Activated naive CD4-positive, alpha-beta T cell treated with anti-CD3 and anti-CD28 coated beads, Interleukin-2, amount 50 U/mL, for 16 hours (primary cell): ENCODE data around the gene DNMBP.
"Not testable (repeated sequence)": the region's sequence is repeated elsewhere in the genome, so short reads cannot be mapped to it uniquely, and the experiment has no call there.

ENCODE experiments used
- DNase-seq: peaks from one replicate; pipeline ENCODE4 v3.0.0-alpha.2; 2020

DNMBP gene

GRCh38 chr10:100013621-100014020 lies 3.9 kb upstream of the DNMBP start:
- DNase-seq, result no peak

GRCh38 chr10:100011906-100012305 lies 2.2 kb upstream of the DNMBP start:
- not testable (repeated sequence) for DNase-seq

GRCh38 chr10:100009283-100009792 lies 409 bp downstream of the DNMBP start:
- peak; percentile 10 for DNase-seq

GRCh38 chr10:100008708-100009282 lies 952 bp downstream of the DNMBP start:
- DNase-seq, result no peak

- DNase-seq, result no peak
Measured at GRCh38 chr10:100008142-100008522, 1.6 kb downstream of the DNMBP start.

- no peak for DNase-seq
Measured at GRCh38 chr10:100007231-100008141, 2.3 kb downstream of the DNMBP start.

GRCh38 chr10:100006243-100006886 lies 3.4 kb downstream of the DNMBP start:
- no peak for DNase-seq

- DNase-seq, result no peak
Measured at GRCh38 chr10:100004805-100005510, 4.8 kb downstream of the DNMBP start.

GRCh38 chr10:100000109-100000644 lies 9.6 kb downstream of the DNMBP start:
- DNase-seq, result no peak

GRCh38 chr10:99999319-100000108 lies 10.2 kb downstream of the DNMBP start:
- DNase-seq, result no peak

GRCh38 chr10:99998889-99999288 lies 10.9 kb downstream of the DNMBP start:
- DNase-seq, result no peak

- DNase-seq, result no peak
Measured at GRCh38 chr10:99996671-99997648, 12.8 kb downstream of the DNMBP start.

- DNase-seq, result no peak
Measured at GRCh38 chr10:99995713-99996112, 14.0 kb downstream of the DNMBP start.

- DNase-seq, result no peak
Measured at GRCh38 chr10:99995269-99995668, 14.5 kb downstream of the DNMBP start.

- no peak for DNase-seq
Measured at GRCh38 chr10:99994801-99995200, 14.9 kb downstream of the DNMBP start.

- DNase-seq, result peak; percentile 45
Measured at GRCh38 chr10:99993701-99994689, 15.8 kb downstream of the DNMBP start.

- DNase-seq, result not testable (repeated sequence)
Measured at GRCh38 chr10:99985637-99986036, 24.1 kb downstream of the DNMBP start.

GRCh38 chr10:99984211-99985034 lies 25.3 kb downstream of the DNMBP start:
- DNase-seq, result no peak
